NCI-H748 (cell line): ENCODE measurements around the gene MUC5B.
"Not testable (repeated sequence)": the region's sequence is repeated elsewhere in the genome, so short reads cannot be mapped to it uniquely, and the experiment has no call there.

Experiments used
- DNase-seq: peaks from one replicate; lab custom pipeline; 2025; ENCODE audit not compliant: unreplicated experiment; lab: John Stamatoyannopoulos, UW

The MUC5B gene

DNA sequence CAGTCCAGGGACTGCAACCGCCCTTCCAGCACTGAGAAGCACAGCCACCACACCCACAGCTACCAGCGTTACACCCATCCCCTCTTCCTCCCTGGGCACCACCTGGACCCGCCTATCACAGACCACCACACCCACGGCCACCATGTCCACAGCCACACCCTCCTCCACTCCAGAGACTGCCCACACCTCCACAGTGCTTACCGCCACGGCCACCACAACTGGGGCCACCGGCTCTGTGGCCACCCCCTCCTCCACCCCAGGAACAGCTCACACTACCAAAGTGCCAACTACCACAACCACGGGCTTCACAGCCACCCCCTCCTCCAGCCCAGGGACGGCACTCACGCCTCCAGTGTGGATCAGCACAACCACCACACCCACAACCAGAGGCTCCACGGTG is 19.9 kb downstream of the MUC5B start:
- DNase-seq, result not testable (repeated sequence)

DNA sequence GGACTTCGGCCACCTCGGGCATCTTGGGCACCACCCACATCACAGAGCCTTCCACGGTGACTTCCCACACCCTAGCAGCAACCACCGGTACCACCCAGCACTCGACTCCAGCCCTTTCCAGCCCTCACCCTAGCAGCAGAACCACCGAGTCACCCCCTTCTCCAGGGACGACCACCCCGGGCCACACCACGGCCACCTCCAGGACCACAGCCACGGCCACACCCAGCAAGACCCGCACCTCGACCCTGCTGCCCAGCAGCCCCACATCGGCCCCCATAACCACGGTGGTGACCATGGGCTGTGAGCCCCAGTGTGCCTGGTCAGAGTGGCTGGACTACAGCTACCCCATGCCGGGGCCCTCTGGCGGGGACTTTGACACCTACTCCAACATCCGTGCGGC is 20.7 kb downstream of the MUC5B start:
- not testable (repeated sequence) for DNase-seq

DNA sequence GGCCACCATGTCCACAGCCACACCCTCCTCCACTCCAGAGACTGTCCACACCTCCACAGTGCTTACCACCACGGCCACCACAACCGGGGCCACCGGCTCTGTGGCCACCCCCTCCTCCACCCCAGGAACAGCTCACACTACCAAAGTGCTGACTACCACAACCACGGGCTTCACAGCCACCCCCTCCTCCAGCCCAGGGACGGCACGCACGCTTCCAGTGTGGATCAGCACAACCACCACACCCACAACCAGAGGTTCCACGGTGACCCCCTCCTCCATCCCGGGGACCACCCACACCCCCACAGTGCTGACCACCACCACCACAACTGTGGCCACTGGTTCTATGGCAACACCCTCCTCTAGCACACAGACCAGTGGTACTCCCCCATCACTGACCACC is 21.7 kb downstream of the MUC5B start:
- not testable (repeated sequence) for DNase-seq

DNA sequence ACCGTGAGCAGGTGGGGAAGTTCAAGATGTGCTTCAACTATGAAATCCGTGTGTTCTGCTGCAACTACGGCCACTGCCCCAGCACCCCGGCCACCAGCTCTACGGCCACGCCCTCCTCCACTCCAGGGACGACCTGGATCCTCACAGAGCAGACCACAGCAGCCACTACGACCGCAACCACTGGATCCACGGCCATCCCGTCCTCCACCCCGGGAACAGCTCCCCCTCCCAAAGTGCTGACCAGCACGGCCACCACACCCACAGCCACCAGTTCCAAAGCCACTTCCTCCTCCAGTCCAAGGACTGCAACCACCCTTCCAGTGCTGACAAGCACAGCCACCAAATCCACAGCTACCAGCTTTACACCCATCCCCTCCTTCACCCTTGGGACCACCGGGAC is 22.9 kb downstream of the MUC5B start:
- DNase-seq, result not testable (repeated sequence)

DNA sequence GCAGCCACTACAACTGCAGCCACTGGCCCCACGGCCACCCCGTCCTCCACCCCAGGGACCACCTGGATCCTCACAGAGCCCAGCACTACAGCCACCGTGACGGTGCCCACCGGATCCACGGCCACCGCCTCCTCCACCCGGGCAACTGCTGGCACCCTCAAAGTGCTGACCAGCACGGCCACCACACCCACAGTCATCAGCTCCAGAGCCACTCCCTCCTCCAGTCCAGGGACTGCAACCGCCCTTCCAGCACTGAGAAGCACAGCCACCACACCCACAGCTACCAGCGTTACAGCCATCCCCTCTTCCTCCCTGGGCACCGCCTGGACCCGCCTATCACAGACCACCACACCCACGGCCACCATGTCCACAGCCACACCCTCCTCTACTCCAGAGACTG is 23.4 kb downstream of the MUC5B start:
- not testable (repeated sequence) for DNase-seq

DNA sequence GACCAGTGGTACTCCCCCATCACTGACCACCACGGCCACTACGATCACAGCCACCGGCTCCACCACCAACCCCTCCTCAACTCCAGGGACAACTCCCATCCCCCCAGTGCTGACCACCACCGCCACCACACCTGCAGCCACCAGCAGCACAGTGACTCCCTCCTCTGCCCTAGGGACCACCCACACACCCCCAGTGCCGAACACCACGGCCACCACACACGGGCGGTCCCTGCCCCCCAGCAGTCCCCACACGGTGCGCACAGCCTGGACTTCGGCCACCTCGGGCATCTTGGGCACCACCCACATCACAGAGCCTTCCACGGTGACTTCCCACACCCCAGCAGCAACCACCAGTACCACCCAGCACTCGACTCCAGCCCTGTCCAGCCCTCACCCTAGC is 24.2 kb downstream of the MUC5B start:
- DNase-seq, result not testable (repeated sequence)

DNA sequence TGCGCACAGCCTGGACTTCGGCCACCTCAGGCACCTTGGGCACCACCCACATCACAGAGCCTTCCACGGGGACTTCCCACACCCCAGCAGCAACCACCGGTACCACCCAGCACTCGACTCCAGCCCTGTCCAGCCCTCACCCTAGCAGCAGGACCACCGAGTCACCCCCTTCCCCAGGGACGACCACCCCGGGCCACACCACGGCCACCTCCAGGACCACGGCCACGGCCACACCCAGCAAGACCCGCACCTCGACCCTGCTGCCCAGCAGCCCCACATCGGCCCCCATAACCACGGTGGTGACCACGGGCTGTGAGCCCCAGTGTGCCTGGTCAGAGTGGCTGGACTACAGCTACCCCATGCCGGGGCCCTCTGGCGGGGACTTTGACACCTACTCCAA is 26.1 kb downstream of the MUC5B start:
- not testable (repeated sequence) for DNase-seq

DNA sequence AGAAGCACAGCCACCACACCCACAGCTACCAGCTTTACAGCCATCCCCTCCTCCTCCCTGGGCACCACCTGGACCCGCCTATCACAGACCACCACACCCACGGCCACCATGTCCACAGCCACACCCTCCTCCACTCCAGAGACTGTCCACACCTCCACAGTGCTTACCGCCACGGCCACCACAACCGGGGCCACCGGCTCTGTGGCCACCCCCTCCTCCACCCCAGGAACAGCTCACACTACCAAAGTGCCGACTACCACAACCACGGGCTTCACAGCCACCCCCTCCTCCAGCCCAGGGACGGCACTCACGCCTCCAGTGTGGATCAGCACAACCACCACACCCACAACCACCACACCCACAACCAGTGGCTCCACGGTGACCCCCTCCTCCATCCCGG is 27.5 kb downstream of the MUC5B start:
- DNase-seq, result not testable (repeated sequence)

DNA sequence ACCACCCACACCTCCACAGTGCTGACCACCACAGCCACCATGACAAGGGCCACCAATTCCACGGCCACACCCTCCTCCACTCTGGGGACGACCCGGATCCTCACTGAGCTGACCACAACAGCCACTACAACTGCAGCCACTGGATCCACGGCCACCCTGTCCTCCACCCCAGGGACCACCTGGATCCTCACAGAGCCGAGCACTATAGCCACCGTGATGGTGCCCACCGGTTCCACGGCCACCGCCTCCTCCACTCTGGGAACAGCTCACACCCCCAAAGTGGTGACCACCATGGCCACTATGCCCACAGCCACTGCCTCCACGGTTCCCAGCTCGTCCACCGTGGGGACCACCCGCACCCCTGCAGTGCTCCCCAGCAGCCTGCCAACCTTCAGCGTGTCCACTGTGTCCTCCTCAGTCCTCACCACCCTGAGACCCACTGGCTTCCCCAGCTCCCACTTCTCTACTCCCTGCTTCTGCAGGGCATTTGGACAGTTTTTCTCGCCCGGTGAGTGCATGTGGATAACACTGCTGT is 28.4 kb downstream of the MUC5B start:
- DNase-seq, result no peak

DNA sequence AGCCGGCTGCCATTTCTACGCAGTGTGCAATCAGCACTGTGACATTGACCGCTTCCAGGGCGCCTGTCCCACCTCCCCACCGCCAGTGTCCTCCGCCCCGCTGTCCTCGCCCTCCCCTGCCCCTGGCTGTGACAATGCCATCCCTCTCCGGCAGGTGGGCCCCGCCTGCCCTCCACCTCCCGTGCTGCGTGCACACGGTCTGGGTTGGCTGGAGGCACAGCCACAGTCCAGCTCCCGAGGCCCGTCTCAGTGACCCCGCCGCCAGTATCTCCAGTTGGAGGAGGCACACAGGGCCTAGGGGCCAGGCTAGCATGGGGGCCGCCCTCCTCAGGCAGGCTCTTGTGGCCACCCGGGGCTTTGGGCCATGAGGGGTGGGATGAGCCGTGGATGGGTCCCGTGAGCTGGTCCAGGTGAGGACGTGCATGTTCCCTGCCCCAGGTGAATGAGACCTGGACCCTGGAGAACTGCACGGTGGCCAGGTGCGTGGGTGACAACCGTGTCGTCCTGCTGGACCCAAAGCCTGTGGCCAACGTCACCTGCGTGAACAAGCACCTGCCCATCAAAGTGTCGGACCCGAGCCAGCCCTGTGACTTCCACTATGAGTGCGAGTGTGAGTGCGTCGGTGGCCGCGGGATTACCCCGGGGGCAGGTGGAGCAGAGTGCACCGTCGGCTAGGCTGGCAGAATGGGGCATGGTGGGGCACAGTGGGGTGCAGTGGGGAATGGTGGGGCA is 29.7 kb downstream of the MUC5B start:
- DNase-seq, result no peak

DNA sequence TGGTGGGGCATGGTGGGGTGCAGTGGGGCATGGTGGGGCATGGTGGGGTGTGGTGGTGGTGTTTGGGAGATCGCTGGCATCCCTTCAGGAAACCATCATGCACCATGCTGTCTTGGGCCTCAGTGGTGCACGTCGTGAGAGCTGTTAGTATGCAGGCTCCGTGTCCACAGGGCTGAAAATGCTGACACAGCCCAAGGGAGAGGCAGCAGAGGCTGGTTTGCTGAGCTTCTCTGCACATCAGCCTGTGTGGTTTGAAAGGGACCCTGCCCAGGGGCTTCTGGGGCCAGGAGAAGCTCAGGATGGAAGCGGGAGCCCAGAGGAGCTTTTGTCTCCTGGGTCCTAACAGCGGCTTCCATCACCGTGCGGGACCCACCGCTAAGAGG is 30.2 kb downstream of the MUC5B start:
- no peak for DNase-seq

DNA sequence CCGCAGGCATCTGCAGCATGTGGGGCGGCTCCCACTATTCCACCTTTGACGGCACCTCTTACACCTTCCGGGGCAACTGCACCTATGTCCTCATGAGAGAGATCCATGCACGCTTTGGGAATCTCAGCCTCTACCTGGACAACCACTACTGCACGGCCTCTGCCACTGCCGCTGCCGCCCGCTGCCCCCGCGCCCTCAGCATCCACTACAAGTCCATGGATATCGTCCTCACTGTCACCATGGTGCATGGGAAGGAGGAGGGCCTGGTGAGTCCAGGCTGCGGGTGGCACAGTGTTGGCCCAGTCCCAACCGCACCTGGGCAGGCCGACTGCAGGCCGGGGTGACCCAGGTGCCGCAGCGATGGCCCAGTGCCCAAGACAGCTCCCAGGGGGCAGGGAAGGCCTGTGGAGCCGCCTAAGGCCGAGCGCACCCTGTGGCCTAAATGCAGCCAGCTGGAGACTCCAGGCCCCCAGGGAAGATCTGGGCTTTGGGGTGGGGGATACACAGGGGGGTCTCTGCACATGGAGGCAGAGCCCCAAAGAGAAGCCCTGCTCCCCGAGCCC is 31.3 kb downstream of the MUC5B start:
- DNase-seq, result no peak

DNA sequence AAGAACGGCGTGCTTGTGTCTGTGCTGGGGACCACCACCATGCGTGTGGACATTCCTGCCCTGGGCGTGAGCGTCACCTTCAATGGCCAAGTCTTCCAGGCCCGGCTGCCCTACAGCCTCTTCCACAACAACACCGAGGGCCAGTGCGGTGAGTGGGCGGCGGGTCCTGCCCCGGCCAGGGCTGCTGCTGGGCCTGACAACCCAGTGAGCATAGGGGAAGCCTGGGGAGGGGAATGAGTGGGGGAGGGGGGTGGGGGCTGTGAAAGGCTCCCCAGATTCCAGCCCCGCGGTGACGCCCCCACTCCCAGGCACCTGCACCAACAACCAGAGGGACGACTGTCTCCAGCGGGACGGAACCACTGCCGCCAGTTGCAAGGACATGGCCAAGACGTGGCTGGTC is 31.9 kb downstream of the MUC5B start:
- no peak for DNase-seq

DNA sequence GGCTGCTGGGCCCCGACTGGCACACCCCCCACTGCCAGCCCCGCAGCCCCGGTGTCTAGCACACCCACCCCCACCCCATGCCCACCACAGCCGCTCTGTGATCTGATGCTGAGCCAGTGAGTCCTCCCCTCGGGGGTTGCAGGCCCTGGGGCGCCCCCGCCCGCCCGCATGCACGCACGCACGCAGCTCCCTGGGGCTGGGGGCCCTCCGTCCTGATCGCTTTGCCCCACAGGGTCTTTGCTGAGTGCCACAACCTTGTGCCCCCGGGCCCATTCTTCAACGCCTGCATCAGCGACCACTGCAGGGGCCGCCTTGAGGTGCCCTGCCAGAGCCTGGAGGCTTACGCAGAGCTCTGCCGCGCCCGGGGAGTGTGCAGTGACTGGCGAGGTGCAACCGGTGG is 32.3 kb downstream of the MUC5B start:
- DNase-seq, result no peak

DNA sequence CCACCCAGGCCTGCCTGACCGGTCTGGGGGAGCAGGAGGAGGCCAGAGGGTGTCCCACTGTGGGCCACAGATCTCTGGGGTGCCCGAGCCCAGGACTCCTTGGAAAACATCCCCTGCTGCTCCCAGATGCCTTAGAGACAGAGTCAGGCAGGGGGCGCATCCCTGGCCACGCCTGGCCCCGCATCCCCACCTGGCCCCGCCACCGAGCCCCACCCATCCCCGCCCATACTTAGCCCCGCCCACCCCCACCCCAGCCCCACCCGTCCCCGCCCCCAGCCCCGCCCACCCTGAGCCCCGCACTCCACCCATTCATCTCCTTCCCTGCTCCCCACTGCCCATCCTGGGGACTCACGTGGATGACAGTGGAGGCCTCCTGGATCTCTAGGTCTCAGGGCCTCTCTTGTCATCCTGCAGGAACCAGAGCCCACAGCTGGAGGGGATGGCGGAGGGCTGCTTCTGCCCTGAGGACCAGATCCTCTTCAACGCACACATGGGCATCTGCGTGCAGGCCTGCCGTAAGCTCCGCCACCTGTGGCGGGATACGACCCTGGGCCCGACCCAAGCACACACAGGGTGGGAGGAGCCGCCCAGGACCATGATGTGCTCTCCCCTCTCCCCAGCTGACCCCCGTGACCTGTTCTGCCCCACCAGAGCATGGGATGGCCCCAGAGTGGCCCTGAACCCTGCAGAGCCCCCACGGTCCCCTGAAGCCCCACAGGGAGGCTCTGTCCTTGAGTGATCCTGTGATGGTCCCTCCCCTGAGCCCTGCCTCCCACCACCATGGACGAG is 33.6 kb downstream of the MUC5B start:
- DNase-seq, result no peak

DNA sequence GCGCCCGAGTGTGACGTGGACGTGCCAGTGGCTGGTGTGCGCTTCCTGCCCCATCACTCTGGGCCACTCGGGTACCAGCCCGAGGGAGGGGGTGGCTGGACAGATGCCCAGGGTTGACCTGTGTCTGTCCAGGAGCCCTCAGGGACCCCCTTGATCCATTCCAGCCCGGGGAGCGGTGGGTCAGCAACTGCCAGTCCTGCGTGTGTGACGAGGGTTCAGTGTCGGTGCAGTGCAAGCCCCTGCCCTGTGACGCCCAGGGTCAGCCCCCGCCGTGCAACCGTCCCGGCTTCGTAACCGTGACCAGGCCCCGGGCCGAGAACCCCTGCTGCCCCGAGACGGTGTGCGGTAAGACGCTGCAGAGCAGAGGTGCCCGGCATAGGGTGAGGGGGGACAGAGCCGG is 34.5 kb downstream of the MUC5B start:
- no peak for DNase-seq

DNA sequence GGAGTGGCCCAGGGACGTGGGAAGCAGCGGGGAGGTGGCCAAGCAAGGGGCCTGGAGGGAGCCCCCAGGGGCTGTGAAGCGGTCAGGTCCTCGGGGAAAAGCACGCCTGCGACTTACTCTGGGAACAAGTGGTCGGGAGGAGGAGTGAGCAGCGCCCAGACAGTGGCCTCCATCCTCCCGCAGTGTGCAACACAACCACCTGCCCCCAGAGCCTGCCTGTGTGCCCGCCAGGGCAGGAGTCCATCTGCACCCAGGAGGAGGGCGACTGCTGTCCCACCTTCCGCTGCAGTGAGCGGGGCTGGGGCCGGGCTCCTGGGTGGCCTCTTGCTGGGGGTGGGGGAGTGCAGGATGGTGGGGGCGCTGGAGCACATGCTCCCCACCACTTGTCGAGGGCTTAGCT is 35.0 kb downstream of the MUC5B start:
- no peak for DNase-seq

DNA sequence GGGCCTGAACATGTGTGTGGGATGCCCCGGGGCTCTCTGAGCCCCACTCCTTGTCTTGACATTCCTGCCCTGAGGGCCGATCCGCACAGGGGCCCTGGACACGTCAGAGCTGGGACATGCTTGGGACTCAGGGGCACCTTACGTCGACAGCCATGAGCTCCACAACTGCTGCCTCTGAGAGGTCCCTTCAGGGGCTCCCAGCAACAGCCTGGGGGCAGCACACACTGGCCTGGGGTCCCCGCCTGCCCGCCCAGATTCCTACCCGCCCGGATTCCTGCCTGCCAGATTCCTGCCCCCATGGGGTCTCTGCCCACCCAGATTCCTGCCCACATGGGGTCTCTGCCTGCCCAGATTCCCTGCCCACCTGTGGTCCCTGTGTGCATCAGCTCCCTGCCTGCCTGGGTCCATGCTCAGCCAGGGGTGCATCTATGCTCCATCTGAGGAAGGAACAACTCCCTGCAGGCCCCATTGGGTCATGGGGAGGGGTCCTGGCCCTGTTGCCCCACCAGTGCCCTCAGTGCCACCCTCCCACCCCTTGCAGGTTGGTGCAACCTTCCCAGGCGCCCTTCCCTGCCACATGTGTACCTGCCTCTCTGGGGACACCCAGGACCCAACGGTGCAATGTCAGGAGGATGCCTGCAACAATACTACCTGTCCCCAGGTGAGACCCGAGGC is 35.7 kb downstream of the MUC5B start:
- no peak for DNase-seq

DNA sequence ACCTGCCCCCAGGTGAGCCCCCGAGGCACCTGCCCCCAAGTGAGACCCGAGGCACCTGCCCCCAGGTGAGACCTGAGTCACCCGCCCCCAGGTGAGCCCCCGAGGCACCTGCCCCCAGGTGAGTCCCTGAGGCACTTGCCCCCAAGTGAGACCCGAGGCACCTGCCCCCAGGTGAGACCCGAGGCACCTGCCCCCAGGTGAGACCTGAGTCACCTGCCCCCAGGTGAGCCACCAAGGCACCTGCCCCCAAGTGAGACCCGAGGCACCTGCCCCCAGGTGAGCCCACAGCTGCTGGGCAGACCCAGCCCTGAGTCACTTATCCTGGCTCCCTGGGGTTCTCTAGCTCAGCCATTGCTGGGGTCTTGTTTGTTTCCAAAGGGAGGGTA is 36.2 kb downstream of the MUC5B start:
- no peak for DNase-seq

DNA sequence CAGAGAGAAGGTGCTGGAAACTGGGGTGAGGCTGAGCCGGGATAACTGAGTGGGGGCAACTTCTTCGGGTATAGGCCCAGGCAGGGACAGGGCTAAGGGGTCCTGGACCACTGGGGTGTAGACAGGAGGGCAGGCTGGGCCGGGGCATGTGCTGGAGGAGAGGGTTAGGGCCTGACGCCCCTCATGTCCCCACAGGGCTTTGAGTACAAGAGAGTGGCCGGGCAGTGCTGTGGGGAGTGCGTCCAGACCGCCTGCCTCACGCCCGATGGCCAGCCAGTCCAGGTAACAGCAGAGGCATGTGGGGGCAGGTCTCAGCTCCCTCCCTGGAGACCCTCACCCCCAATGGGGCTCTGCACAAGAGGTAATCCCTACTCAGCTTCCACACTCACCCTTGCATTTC is 36.7 kb downstream of the MUC5B start:
- DNase-seq, result no peak

DNA sequence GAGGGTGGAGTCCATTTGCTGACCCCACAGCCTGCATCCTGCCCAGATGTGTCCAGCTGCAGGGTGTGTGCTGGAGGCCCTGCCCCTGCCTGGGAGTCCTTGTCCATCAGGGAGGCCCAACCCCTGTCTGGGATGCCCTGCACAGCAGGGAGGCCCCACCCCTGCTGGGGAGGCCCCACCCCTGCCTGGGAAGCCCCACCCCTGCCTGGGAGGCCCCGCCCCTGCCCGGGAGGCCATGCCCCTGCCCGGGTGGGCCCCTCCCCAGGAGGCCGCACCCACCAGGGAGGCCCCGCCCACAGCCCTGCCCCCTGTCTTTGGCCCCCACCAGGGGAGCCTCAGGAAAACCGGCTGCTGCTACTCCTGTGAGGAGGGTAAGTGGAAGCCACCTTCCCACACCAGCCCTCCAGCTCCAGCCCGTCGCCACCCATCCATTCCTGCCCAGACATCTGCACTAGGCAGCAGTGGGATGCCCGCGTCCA is 37.2 kb downstream of the MUC5B start:
- peak; percentile 20 for DNase-seq
